IMR-90 (cell line): Measurements from ENCODE around the gene MED12. TPM values are rescaled to one million over a fixed set of nuclear protein-coding genes. Genes with fewer than 3 reads are reported as not detected.

Experiments used
- ATAC-seq: fragments of 200-7000 bp; cut with Tn5 transposase; 2 replicates; pipeline ENCODE4 v1.9.1; 2020; ENCODE audit warnings: low read depth, mild to moderate bottlenecking, moderate library complexity
- BruUV-seq: library from RNA; stranded (reverse); fragments of 400-500 nt; replicated peaks from 2 replicates; lab custom pipeline; 2021; lab: Mats Ljungman, UMichigan
- CTCF ChIA-PET: fragments of 300-600 bp; formaldehyde crosslinking; extraction: SDS; loops from one replicate; lab custom pipeline; 2021; ENCODE audit warnings: antibody characterized with exemption; lab: Yijun Ruan, JAX
- POLR2A ChIA-PET: fragments of 300-600 bp; sonication (Branson Sonifier 250); formaldehyde crosslinking; loops from one replicate; lab custom pipeline; 2022; ENCODE audit warnings: antibody characterized with exemption; ENCODE audit not compliant: unreplicated experiment; lab: Charles Lee
- DNase-seq: peaks from one replicate; pipeline ENCODE4 v3.0.0; 2013
- H2AFZ ChIP-seq: replicated peaks from 2 replicates; pipeline ENCODE3; 2013; ENCODE audit warnings: low read length, mild to moderate bottlenecking; ENCODE audit not compliant: poor library complexity
- H2AK5ac ChIP-seq: 2 replicates; pipeline ENCODE4 v1.6.1; 2013; ENCODE audit warnings: low read depth, low read length, inconsistent platforms
- H2AK9ac ChIP-seq: replicated peaks from 2 replicates; pipeline ENCODE3; 2013; ENCODE audit warnings: mild to moderate bottlenecking, low read depth, low read length, moderate library complexity; ENCODE audit not compliant: poor library complexity
- H2BK120ac ChIP-seq: 2 replicates; pipeline ENCODE4 v1.6.1; 2013; ENCODE audit warnings: low read depth, low read length, inconsistent platforms
- H2BK15ac ChIP-seq: 3 replicates; pipeline ENCODE4 v1.6.1; 2013; ENCODE audit warnings: low read depth, low read length, inconsistent platforms
- H2BK20ac ChIP-seq: 2 replicates; pipeline ENCODE4 v1.6.1; 2013; ENCODE audit warnings: low read depth, mild to moderate bottlenecking, inconsistent platforms, low read length, moderate library complexity
- H2BK5ac ChIP-seq: 2 replicates; pipeline ENCODE4 v1.6.1; 2013; ENCODE audit warnings: mild to moderate bottlenecking, low read depth, low read length, inconsistent platforms; ENCODE audit not compliant: poor library complexity, severe bottlenecking
- H3K14ac ChIP-seq: replicated peaks from 2 replicates; pipeline ENCODE4 v1.6.1; 2013; ENCODE audit warnings: low read depth, low read length, inconsistent platforms
- H3K18ac ChIP-seq: 2 replicates; pipeline ENCODE4 v1.6.1; 2013; ENCODE audit warnings: low read depth, low read length, control low read depth
- H3K23ac ChIP-seq: 2 replicates; pipeline ENCODE4 v1.6.1; 2013; ENCODE audit warnings: low read depth, low read length, inconsistent platforms
- H3K27ac ChIP-seq: 2 replicates; pipeline ENCODE4 v1.5.1; 2013; ENCODE audit warnings: mild to moderate bottlenecking, control low read depth, low read length; ENCODE audit not compliant: insufficient read depth
- H3K27me3 ChIP-seq: 2 replicates; pipeline ENCODE4 v1.6.1; 2013; ENCODE audit warnings: low read length; ENCODE audit not compliant: control insufficient read depth, insufficient read depth
- H3K36me3 ChIP-seq: 2 replicates; pipeline ENCODE4 v1.6.1; 2013; ENCODE audit warnings: low read length, mixed read lengths; ENCODE audit not compliant: control insufficient read depth, insufficient read depth
- H3K4ac ChIP-seq: 2 replicates; pipeline ENCODE4 v1.6.1; 2013; ENCODE audit warnings: low read depth, low read length, inconsistent platforms
- H3K4me1 ChIP-seq: 2 replicates; pipeline ENCODE4 v1.6.1; 2013; ENCODE audit warnings: low read length, mixed read lengths; ENCODE audit not compliant: control insufficient read depth, insufficient read depth
- H3K4me2 ChIP-seq: 2 replicates; pipeline ENCODE4 v1.6.1; 2013; ENCODE audit warnings: low read depth, mild to moderate bottlenecking, control low read depth, low read length, moderate library complexity
- H3K4me3 ChIP-seq: 2 replicates; pipeline ENCODE4 v1.5.1; 2013; ENCODE audit warnings: low read depth, mild to moderate bottlenecking, control low read depth, low read length, moderate library complexity; ENCODE audit not compliant: insufficient read depth
- H3K56ac ChIP-seq: 2 replicates; pipeline ENCODE4 v1.6.1; 2013; ENCODE audit warnings: low read length, inconsistent platforms; ENCODE audit not compliant: insufficient read depth; ENCODE audit errors: extremely low read depth
- H3K79me1 ChIP-seq, 2 experiments: 2 replicates each; pipeline ENCODE4 v1.6.1; 2013; ENCODE audit warnings: low read length in 2 of 2, inconsistent platforms in 1 of 2, low read depth in 1 of 2
- H3K9ac ChIP-seq: 2 replicates; pipeline ENCODE4 v1.6.1; 2013; ENCODE audit warnings: low read depth, low read length, control low read depth
- H3K9me1 ChIP-seq: 2 replicates; pipeline ENCODE4 v1.6.1; 2013; ENCODE audit warnings: low read length, inconsistent platforms; ENCODE audit not compliant: insufficient read depth
- H3K9me3 ChIP-seq: 2 replicates; pipeline ENCODE4 v1.6.1; 2013; ENCODE audit warnings: low read length; ENCODE audit not compliant: control insufficient read depth, insufficient read depth
- H4K20me1 ChIP-seq: 2 replicates; pipeline ENCODE4 v1.6.1; 2013; ENCODE audit warnings: low read length, inconsistent platforms; ENCODE audit not compliant: insufficient read depth
- H4K5ac ChIP-seq: 2 replicates; pipeline ENCODE4 v1.6.1; 2013; ENCODE audit warnings: mild to moderate bottlenecking, low read depth, low read length, control low read depth
- H4K8ac ChIP-seq, 2 experiments: 2 replicates each; pipeline ENCODE4 v1.6.1; 2013; ENCODE audit warnings: low read depth in 2 of 2, low read length in 2 of 2, control low read depth in 1 of 2, inconsistent platforms in 1 of 2
- H4K91ac ChIP-seq: 2 replicates; pipeline ENCODE4 v1.6.1; 2013; ENCODE audit warnings: low read depth, low read length, inconsistent platforms; ENCODE audit not compliant: insufficient read depth
- CTCF ChIP-seq: conservative IDR thresholded peaks from 2 replicates; pipeline ENCODE4 v1.5.1; 2012; ENCODE audit warnings: mild to moderate bottlenecking, low read depth, low read length, improper control_type of control experiment
- FOS ChIP-seq: fragments of 150-350 bp; IDR thresholded peaks from 2 replicates; pipeline ENCODE4 v1.6.1; 2016; ENCODE audit warnings: low read depth, low read length
- WGBS, 2 experiments: methylation state at CpG; one replicate each; pipeline versions ENCODE4 v1.1.5 to v1.1.7; 2013; ENCODE audit warnings: missing lambda C conversion rate in 2 of 2; ENCODE audit not compliant: insufficient read length in 1 of 2; ENCODE audit errors: extremely low coverage in 2 of 2; 5-methylcytosine and 5-hydroxymethylcytosine counted together
- dilution Hi-C: fragments of 300-500 bp; cut with HindIII; formaldehyde crosslinking; loops from one replicate; pipeline ENCODE4 v1.14.3; 2018; ENCODE audit warnings: low sequenced_read_pairs; ENCODE audit not compliant: unreplicated experiment
- in situ Hi-C: fragments of 300-500 bp; cut with MboI; formaldehyde crosslinking; loops from 3 replicates; pipeline ENCODE4 v1.14.3; 2019; ENCODE audit warnings: low sequenced_read_pairs, inconsistent platforms, mixed read lengths
- intact Hi-C: fragments of 100-400 bp; cut with micrococcal nuclease; formaldehyde crosslinking; loops from 2 replicates; pipeline ENCODE4 v1.10.0; 2022
- polyA plus RNA-seq, 3 experiments: library from polyadenylated mRNA; depleted of rRNA; stranded (reverse); fragments of >200 nt; gene quantifications; 2 replicates each; pipeline ENCODE4 v1.2.3, GENCODE V29; 2012; ENCODE audit warnings: low replicate concordance in 1 of 3
- total RNA-seq: library from RNA; depleted of rRNA; stranded (reverse); fragments of >200 nt; gene quantifications from 2 replicates; pipeline ENCODE4 v1.2.3, GENCODE V29; 2012

The MED12 gene
- total and polyA plus RNA-seq, 2 of the 4 experiments (the other 2 are of a cell fraction): 9.1 to 19.8 TPM

- Histone ChIP-seq H3K4me3 (no peak overlapping the region), H3K23ac (no peak overlapping the region), H3K4me2 (no peak overlapping the region), H3K9ac (no peak overlapping the region), H2BK5ac (no peak overlapping the region), H3K27ac (no peak overlapping the region), H3K56ac (no peak overlapping the region), H3K9me1 (no peaks in the 10 kb centered on the region; the same call in 1 of the 2 replicates), H3K14ac (no peak overlapping the region), H4K91ac (no peak overlapping the region), H4K8ac (no peak overlapping the region), H4K20me1 (no peaks in the 10 kb centered on the region; the same call in 1 of the 2 replicates), H3K79me1 (no peaks in the 10 kb centered on the region), H2AFZ (no peak overlapping the region), H2AK5ac (no peak overlapping the region), H3K27me3 (peaks cover 6% of the 10 kb centered on the region), H4K5ac (no peak overlapping the region), H2BK20ac (no peak overlapping the region), H3K9me3 (no peaks in the 10 kb centered on the region), H3K36me3 (no peaks in the 10 kb centered on the region), H2BK120ac (no peak overlapping the region), H3K18ac (no peak overlapping the region), H2AK9ac (no peak overlapping the region), H2BK15ac (no peak overlapping the region), H3K4ac (no peak overlapping the region), H3K4me1 (no peaks in the 10 kb centered on the region)
- 43% methylated on average over 1 of the region's 3 CpGs; no CpG with 5 or more reads in 1 of the 2 experiments for WGBS, 2 experiments
- dilution Hi-C loops (no loop called here), in situ Hi-C loops (loop anchor here (5.0 kb wide), 1 partner anchor 410 kb away; no protein-coding TSS in a partner anchor), intact Hi-C loops (no loop called here)
- no TSS peak for BruUV-seq
- no peak for ATAC-seq
- no peak for DNase-seq
- no peak for TF ChIP-seq FOS
- TF ChIP-seq CTCF: no peak
- CTCF ChIA-PET: interaction anchor here (1.4 kb wide), 1 partner anchor 179 kb away, joined by 3 read pairs; no protein-coding TSS in a partner anchor
- POLR2A ChIA-PET: no interaction called here
Measured at GRCh38 chrX:71177327-71177726, 58.9 kb downstream of the MED12 start.
